ENCODE data around the gene CLEC4F. TPM values are rescaled to one million over a fixed set of nuclear protein-coding genes. Genes with fewer than 3 reads are reported as not detected.
A peak's percentile ranks its signal among the peaks of the same experiment; 100 is the strongest.

The CLEC4F gene
- total RNA-seq, 1 experiment from 2014 or later: not detected

DNA sequence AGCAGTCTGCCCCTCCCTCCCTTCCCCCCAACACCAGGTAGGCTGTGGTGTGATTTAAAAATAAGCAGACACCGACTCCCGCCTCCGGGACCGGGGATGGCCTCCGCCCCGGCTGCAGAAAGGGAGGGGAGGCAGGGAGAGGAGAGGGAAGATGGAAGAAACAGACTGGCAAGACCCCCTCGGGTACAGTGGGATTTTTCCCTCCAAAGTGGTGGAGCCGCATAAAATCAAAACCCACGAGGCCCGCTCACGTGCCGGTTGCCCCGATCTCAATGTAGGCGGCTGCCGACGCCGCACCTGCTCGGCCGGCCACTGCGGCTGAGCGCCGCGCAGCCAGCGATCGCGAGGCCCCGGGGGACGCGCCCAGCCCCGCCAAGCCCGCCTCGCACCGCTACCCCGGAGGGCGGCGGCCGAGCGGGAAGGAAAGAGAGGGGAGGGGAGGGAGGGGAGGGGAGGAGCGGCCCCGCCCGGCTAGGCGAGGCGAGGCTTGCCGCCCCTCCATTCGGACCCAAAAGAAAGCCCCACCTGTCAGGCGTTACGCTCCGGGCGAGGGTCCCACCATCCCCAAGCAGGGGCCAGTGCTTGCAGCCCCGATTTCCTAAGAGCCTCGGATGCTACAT is 53.2 kb downstream of the CLEC4F start:
- no TSS peak for BruUV-seq (replicated peaks)
- CTCF ChIA-PET: no interaction called here
- intact Hi-C loops (cut with micrococcal nuclease): no loop called here
- H3K9me2 ChIP-seq (replicated peaks; ENCODE audit: low read length): no peaks in the 10 kb centered on the region
- peaks cover 81% of the 10 kb centered on the region for H3K27me3 ChIP-seq (ENCODE audit: low read length)
- H3F3A ChIP-seq (ENCODE audit: low read length, unreplicated experiment): no peaks in the 10 kb centered on the region
- no peaks in the 10 kb centered on the region for H3K79me2 ChIP-seq (ENCODE audit: low read length)
- peak overlapping the region; percentile 59 for H2AFZ ChIP-seq (ENCODE audit: low read length)
- POLR2A ChIA-PET (ENCODE audit: unreplicated experiment): interaction anchor here (0.6 kb wide), 1 partner anchor 489 kb away, joined by 4 read pairs; no protein-coding TSS in a partner anchor
- H3K9ac ChIP-seq (ENCODE audit: low read length): no peak overlapping the region
- H3K27ac ChIP-seq (ENCODE audit: low read length): no peak overlapping the region
- DNase-seq (no peak), ATAC-seq (peak; percentile 35)
- H3K4me2 ChIP-seq (ENCODE audit: low read length): peak overlapping the region; percentile 71
- H3K36me3 ChIP-seq (ENCODE audit: low read depth, low read length): no peaks in the 10 kb centered on the region
- H3K9me3 ChIP-seq (ENCODE audit: low read length): no peaks in the 10 kb centered on the region
- peak overlapping the region; percentile 56 for H3K4me3 ChIP-seq (ENCODE audit: low read length)
- no peaks in the 10 kb centered on the region for H3K4me1 ChIP-seq (ENCODE audit: insufficient read depth, low read length)
- TF ChIP-seq EZH2phosphoT487 (IDR thresholded peaks at IDR 0.05; ENCODE audit: borderline replicate concordance, low read length) (peak; percentile 31; the same call in 1 of the 2 replicates), EZH2 (IDR thresholded peaks at IDR 0.05; ENCODE audit: low read length, unreplicated experiment) (no peak)
- TF ChIP-seq, protein P1, sequence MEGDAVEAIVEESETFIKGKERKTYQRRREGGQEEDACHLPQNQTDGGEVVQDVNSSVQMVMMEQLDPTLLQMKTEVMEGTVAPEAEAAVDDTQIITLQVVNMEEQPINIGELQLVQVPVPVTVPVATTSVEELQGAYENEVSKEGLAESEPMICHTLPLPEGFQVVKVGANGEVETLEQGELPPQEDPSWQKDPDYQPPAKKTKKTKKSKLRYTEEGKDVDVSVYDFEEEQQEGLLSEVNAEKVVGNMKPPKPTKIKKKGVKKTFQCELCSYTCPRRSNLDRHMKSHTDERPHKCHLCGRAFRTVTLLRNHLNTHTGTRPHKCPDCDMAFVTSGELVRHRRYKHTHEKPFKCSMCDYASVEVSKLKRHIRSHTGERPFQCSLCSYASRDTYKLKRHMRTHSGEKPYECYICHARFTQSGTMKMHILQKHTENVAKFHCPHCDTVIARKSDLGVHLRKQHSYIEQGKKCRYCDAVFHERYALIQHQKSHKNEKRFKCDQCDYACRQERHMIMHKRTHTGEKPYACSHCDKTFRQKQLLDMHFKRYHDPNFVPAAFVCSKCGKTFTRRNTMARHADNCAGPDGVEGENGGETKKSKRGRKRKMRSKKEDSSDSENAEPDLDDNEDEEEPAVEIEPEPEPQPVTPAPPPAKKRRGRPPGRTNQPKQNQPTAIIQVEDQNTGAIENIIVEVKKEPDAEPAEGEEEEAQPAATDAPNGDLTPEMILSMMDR (conservative IDR thresholded peaks at IDR 0.05; ENCODE audit: low read depth, low read length): no peak
- no peaks in the 10 kb centered on the region for H4K20me1 ChIP-seq (ENCODE audit: low read length)

DNA sequence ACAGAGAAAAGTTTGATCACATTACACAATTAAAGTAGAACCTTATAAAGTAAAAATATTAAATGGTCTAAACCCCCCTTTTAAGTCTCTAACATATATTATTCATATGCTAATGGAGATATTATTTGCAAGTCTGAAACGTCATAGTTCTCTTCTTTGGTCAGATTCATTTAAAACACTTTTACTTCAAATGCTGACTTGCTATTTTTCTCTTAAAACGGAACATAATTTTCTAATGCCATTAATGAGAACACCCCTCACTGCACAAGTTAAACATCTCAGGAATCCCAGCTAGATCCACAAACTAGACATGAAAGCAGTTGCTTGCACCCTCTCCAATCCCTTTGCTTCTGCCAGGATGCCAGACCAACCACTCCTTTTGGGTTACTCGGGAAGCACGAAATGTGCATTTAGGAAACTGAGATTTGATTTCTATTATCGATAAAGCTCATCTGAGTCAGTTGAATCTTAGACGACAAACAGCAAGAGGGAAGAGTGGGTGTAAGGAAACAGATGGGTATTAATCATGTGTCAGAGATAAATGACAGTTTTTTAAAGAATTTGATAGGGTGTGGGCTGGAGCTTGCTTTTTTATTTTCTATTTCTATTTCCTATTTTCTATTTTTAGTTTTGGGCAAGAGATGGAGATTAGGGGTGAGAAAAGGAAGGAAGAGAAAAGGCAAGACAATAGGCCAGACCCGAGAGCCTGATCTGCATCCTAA is 53.9 kb downstream of the CLEC4F start:
- TF ChIP-seq EZH2phosphoT487 (IDR thresholded peaks at IDR 0.05; ENCODE audit: borderline replicate concordance, low read length): no peak
- TF ChIP-seq, protein P1 (conservative IDR thresholded peaks at IDR 0.05; ENCODE audit: low read depth, low read length): no peak
- TF ChIP-seq EZH2 (IDR thresholded peaks at IDR 0.05; ENCODE audit: low read length, unreplicated experiment): no peak

DNA sequence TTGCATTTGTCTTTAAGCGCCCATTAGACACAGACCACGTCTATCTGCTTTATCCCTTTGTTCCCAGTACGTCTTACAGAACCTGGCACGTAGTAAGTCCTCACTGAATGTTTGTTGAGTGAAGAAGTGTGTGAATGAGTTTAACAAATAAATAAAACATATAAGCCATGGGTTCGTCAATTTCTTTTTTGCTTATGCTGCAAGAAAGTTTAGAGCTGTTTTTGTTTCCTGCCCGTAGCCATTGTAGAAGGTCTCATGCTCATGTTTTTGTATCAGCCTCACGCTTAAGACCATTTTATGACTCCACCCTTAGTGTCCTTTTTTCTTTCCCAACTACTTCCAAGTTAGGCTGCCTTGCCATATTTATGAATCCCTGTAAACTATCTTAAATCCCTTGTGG is 54.9 kb downstream of the CLEC4F start:
- TF ChIP-seq EZH2 (IDR thresholded peaks at IDR 0.05; ENCODE audit: low read length, unreplicated experiment) (no peak), EZH2phosphoT487 (IDR thresholded peaks at IDR 0.05; ENCODE audit: borderline replicate concordance, low read length) (no peak)
- TF ChIP-seq, protein P1 (conservative IDR thresholded peaks at IDR 0.05; ENCODE audit: low read depth, low read length): no peak
- H3F3A ChIP-seq (ENCODE audit: low read length, unreplicated experiment): no peaks in the 10 kb centered on the region

More for the DNA sequence above, 53.9 kb downstream of the CLEC4F start:
- Histone ChIP-seq H3K27ac (ENCODE audit: low read length) (no peak overlapping the region), H3K9ac (ENCODE audit: low read length) (no peak overlapping the region), H2AFZ (ENCODE audit: low read length) (peak overlapping the region; percentile 59; the same call in 1 of the 2 replicates), H3K4me2 (ENCODE audit: low read length) (peak overlapping the region; percentile 71), H3K4me3 (ENCODE audit: low read length) (peak overlapping the region; percentile 56), H3K36me3 (ENCODE audit: low read depth, low read length) (no peaks in the 10 kb centered on the region), H3K4me1 (ENCODE audit: insufficient read depth, low read length) (no peaks in the 10 kb centered on the region), H3K27me3 (ENCODE audit: low read length) (peaks cover 81% of the 10 kb centered on the region), H3F3A (ENCODE audit: low read length, unreplicated experiment) (no peaks in the 10 kb centered on the region), H3K9me2 (replicated peaks; ENCODE audit: low read length) (no peaks in the 10 kb centered on the region), H3K79me2 (ENCODE audit: low read length) (no peaks in the 10 kb centered on the region), H3K9me3 (ENCODE audit: low read length) (no peaks in the 10 kb centered on the region), H4K20me1 (ENCODE audit: low read length) (no peaks in the 10 kb centered on the region)
- POLR2A ChIA-PET (ENCODE audit: unreplicated experiment): no interaction called here
- ATAC-seq: no peak
- CTCF ChIA-PET: no interaction called here
- BruUV-seq (replicated peaks): no TSS peak
- no peak for DNase-seq
- intact Hi-C loops (cut with micrococcal nuclease): no loop called here

More for the DNA sequence above, 54.9 kb downstream of the CLEC4F start:
- intact Hi-C loops (cut with micrococcal nuclease): no loop called here
- H4K20me1 ChIP-seq (ENCODE audit: low read length): no peaks in the 10 kb centered on the region
- H3K4me3 ChIP-seq (ENCODE audit: low read length): no peak overlapping the region
- no peaks in the 10 kb centered on the region for H3K4me1 ChIP-seq (ENCODE audit: insufficient read depth, low read length)
- DNase-seq (no peak), ATAC-seq (no peak)
- ChIA-PET CTCF (no interaction called here), POLR2A (ENCODE audit: unreplicated experiment) (no interaction called here)
- no peaks in the 10 kb centered on the region for H3K9me2 ChIP-seq (replicated peaks; ENCODE audit: low read length)
- no peaks in the 10 kb centered on the region for H3K9me3 ChIP-seq (ENCODE audit: low read length)
- H3K27me3 ChIP-seq (ENCODE audit: low read length): peaks cover 73% of the 10 kb centered on the region
- H3K36me3 ChIP-seq (ENCODE audit: low read depth, low read length): no peaks in the 10 kb centered on the region
- no peak overlapping the region for H2AFZ ChIP-seq (ENCODE audit: low read length)
- no peaks in the 10 kb centered on the region for H3K79me2 ChIP-seq (ENCODE audit: low read length)
- BruUV-seq (replicated peaks): no TSS peak
- H3K9ac ChIP-seq (ENCODE audit: low read length): no peak overlapping the region
- no peak overlapping the region for H3K27ac ChIP-seq (ENCODE audit: low read length)
- H3K4me2 ChIP-seq (ENCODE audit: low read length): no peak overlapping the region
